DOHH2 (cell line): ENCODE results near the gene CPT1B.

Experiments
- EZH2phosphoT487 ChIP-seq: fragments of 200-600 bp; sonication (generic); IDR thresholded peaks from 2 replicates; pipeline ENCODE4 v1.6.1; 2017; ENCODE audit warnings: borderline replicate concordance, mild to moderate bottlenecking, antibody characterized with exemption, low read length, moderate library complexity, mixed read lengths
- TF ChIP-seq, protein P1 (sequence below): fragments of 200-600 bp; sonication (generic); IDR thresholded peaks from one replicate; pipeline ENCODE4 v1.5.1; 2014; ENCODE audit warnings: antibody characterized with exemption, mild to moderate bottlenecking, low read depth, low read length; ENCODE audit not compliant: poor library complexity, severe bottlenecking

DNA sequence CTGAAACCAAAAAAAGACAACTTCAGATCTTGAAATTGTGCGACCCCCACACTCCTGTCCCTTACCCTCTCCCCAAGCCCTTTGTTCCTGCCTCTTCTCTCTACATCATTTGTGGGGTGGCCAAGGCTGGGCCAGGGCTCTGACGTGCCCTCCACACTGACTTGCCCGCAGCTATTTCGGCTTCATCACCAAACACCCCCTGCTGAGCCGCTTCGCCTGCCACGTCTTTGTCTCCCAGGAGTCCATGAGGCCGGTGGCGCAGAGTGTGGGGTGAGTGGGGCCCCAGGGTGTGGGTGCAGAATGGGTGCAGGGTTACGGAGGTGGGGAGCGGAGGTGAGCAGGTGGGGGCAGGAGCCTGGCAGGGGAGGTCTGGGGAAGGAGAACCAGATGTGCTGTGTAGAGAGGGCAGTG, 31.8 kb upstream of the CPT1B start:
- TF ChIP-seq, protein P1, sequence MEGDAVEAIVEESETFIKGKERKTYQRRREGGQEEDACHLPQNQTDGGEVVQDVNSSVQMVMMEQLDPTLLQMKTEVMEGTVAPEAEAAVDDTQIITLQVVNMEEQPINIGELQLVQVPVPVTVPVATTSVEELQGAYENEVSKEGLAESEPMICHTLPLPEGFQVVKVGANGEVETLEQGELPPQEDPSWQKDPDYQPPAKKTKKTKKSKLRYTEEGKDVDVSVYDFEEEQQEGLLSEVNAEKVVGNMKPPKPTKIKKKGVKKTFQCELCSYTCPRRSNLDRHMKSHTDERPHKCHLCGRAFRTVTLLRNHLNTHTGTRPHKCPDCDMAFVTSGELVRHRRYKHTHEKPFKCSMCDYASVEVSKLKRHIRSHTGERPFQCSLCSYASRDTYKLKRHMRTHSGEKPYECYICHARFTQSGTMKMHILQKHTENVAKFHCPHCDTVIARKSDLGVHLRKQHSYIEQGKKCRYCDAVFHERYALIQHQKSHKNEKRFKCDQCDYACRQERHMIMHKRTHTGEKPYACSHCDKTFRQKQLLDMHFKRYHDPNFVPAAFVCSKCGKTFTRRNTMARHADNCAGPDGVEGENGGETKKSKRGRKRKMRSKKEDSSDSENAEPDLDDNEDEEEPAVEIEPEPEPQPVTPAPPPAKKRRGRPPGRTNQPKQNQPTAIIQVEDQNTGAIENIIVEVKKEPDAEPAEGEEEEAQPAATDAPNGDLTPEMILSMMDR = no peak
- TF ChIP-seq EZH2phosphoT487 = no peak
